AG10803 (cell line): ENCODE data around the gene SORD.

Experiments used
- DNase-seq: peaks from one replicate; pipeline ENCODE4 v3.0.0; 2010; ENCODE audit warnings: low read depth
- H3K4me3 ChIP-seq: 2 replicates; pipeline ENCODE4 v1.5.1; 2011; ENCODE audit warnings: mild to moderate bottlenecking, low read length, control low read depth
- CTCF ChIP-seq: conservative IDR thresholded peaks from 2 replicates; pipeline ENCODE4 v1.5.1; 2011; ENCODE audit warnings: mild to moderate bottlenecking, low read length, control low read depth, inconsistent platforms

The SORD gene

GRCh38 chr15:45111390-45112142, 88.6 kb downstream of the SORD start:
- TF ChIP-seq CTCF, result no peak
- no peak for DNase-seq
- no peak overlapping the region for H3K4me3 ChIP-seq

GRCh38 chr15:45112143-45112590, 89.2 kb downstream of the SORD start:
- no peak for DNase-seq
- TF ChIP-seq CTCF, result no peak
- no peak overlapping the region for H3K4me3 ChIP-seq

- TF ChIP-seq CTCF, result no peak
- no peak for DNase-seq
- no peak overlapping the region for H3K4me3 ChIP-seq
These were observed 89.8 kb downstream of the SORD start for GRCh38 chr15:45112591-45113379.

- TF ChIP-seq CTCF, result no peak
- no peak for DNase-seq
- H3K4me3 ChIP-seq, result no peak overlapping the region
These were observed 90.5 kb downstream of the SORD start for GRCh38 chr15:45113380-45113990.

DNA sequence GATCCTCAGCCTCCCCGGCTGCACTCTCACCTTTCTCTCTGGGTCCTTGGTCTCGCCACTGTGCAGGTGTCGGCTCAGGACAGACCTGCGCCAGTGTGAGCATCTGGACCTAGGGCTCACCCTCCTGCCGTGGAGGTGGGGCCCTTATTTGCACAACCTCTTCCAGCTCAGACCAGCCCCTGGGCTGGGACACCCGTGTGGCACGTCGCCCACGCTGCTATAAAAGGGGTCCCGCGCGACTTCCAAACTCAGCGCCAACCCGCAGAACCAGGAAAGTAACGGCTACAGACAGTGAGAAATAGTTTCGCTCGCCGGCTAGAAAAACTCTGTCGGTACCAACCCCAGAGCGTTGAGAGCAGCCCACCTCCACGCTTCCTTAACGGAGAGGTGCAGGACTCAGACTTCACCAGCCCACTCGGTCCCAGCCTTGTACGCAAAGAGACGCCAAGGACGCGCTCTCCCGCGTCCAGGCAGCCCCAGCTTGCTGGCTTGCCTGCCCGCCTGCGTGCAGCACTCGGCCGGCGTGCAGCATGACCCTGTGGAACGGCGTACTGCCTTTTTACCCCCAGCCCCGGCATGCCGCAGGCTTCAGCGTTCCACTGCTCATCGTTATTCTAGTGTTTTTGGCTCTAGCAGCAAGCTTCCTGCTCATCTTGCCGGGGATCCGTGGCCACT, 91.2 kb downstream of the SORD start, which contains the start of the genes DUOX2 and DUOXA2:
DUOX2 (minus strand) TSS at position 97 of the 675 bp plus-strand sequence. CDS start 761 bp downstream, outside the sequence.
DUOXA2 (plus strand) TSS at position 251 of the 675 bp plus-strand sequence; CDS start at position 531, 280 bp downstream.
- TF ChIP-seq CTCF, result no peak
- no peak within 1 kb of the TSS for H3K4me3 ChIP-seq
- DNase-seq, result no peak

GRCh38 chr15:45114751-45115085, 91.7 kb downstream of the SORD start:
- no peak for DNase-seq
- H3K4me3 ChIP-seq, result no peak overlapping the region
- no peak for TF ChIP-seq CTCF
